ENCODE data around the gene SPHKAP.

Gene SPHKAP

DNA sequence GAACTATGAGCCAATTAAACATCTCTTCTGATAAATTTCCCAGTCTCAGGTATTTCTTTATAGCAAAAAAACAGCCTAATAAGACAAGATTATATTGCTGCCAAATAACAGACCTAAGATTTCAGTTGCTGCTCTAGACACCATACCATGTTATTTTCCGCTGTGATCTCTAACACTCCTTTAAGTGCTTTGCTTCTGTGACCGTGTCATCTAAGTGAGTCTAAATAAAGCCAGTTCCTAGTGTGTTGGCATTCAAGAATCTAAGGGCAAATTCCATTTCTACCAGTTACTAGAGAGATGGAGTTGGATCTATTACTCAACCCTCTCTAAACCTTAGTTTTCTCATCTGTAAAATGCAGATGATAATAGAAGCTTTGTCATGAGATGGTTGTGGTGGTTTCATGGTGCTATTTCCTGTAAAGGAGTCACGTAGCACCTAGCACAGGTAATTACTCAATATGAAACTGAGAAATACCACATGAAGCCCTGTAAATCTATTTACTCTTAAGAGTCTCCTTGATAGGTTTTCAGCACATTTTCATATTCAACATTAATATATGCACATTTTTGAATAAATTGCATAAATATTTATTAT, 40.5 kb downstream of the SPHKAP start:
- Histone ChIP-seq H3K27ac (ENCODE audit: low read length) (no peak overlapping the region), H4K20me1 (ENCODE audit: insufficient read depth, low read length) (no peaks in the 10 kb centered on the region), H3K9ac (ENCODE audit: low read depth, low read length) (no peak overlapping the region), H3K36me3 (ENCODE audit: insufficient read depth, low read length) (no peaks in the 10 kb centered on the region), H3K27me3 (ENCODE audit: insufficient read depth, low read length, poor library complexity) (no peaks in the 10 kb centered on the region), H3K9me3 (ENCODE audit: insufficient read depth, low read length, severe bottlenecking) (no peaks in the 10 kb centered on the region), H3K4me1 (ENCODE audit: insufficient read depth, low read length) (no peaks in the 10 kb centered on the region), H3K79me2 (ENCODE audit: insufficient read depth, low read length) (no peaks in the 10 kb centered on the region), H3K4me2 (ENCODE audit: insufficient read depth, low read length) (no peak overlapping the region), H3K4me3 (ENCODE audit: low read depth in 1 of 2, low read length in 2 of 2) (no peak overlapping the region), H2AFZ (ENCODE audit: low read depth, low read length) (no peak overlapping the region)
- ATAC-seq (ENCODE audit: insufficient read depth, low read depth): no peak
- TF ChIP-seq, protein P1, sequence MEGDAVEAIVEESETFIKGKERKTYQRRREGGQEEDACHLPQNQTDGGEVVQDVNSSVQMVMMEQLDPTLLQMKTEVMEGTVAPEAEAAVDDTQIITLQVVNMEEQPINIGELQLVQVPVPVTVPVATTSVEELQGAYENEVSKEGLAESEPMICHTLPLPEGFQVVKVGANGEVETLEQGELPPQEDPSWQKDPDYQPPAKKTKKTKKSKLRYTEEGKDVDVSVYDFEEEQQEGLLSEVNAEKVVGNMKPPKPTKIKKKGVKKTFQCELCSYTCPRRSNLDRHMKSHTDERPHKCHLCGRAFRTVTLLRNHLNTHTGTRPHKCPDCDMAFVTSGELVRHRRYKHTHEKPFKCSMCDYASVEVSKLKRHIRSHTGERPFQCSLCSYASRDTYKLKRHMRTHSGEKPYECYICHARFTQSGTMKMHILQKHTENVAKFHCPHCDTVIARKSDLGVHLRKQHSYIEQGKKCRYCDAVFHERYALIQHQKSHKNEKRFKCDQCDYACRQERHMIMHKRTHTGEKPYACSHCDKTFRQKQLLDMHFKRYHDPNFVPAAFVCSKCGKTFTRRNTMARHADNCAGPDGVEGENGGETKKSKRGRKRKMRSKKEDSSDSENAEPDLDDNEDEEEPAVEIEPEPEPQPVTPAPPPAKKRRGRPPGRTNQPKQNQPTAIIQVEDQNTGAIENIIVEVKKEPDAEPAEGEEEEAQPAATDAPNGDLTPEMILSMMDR (IDR thresholded peaks at IDR 0.05; ENCODE audit: borderline replicate concordance, extremely low read depth, low read length, poor library complexity, severe bottlenecking): no peak
- TF ChIP-seq EZH2 (IDR thresholded peaks at IDR 0.05; ENCODE audit: borderline replicate concordance, low read depth, low read length, severe bottlenecking): no peak
- DNase-seq: no peak

DNA sequence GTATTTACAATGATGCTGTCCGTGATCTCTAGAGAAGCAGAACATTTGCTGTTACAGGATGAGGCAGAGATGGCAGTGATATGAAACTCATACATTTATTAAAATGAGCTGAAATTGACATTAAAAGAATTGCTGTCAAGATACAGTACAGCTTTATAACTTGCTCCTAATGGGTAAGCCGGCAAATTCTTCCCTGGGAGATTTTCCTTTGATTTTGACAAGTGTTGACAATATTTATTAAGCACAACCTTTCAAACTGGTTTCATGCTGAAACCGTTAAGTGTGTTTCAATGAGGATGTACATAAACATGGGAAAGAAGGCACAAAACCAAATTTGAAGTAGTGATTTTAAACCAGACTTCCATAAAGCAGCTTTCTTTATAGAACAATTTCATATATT, 45.5 kb downstream of the SPHKAP start:
- no peak for ATAC-seq (ENCODE audit: insufficient read depth, low read depth)
- no peaks in the 10 kb centered on the region for H4K20me1 ChIP-seq (ENCODE audit: insufficient read depth, low read length)
- TF ChIP-seq EZH2 (IDR thresholded peaks at IDR 0.05; ENCODE audit: borderline replicate concordance, low read depth, low read length, severe bottlenecking): no peak
- TF ChIP-seq, protein P1 (IDR thresholded peaks at IDR 0.05; ENCODE audit: borderline replicate concordance, extremely low read depth, low read length, poor library complexity, severe bottlenecking): no peak

DNA sequence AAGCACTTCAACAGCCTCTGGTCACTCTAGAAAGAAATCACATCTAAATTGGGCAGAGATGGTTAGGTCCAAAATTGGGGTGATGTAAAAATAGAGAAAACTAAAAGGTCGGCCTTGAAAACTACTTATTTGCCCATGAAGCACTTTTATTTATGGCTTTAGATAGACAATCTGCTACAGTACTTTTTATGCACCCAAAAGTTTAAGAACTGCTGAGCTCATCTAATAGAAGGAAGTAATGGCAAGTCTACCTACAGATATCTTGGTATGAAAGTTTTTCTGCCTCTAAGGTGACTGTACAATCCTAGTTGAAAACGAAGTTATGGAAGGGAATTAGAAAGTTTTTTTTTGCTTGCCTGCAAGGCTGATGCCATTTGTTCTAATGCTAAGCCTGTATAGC, 46.2 kb downstream of the SPHKAP start:
- Histone ChIP-seq H3K4me1 (ENCODE audit: insufficient read depth, low read length) (no peaks in the 10 kb centered on the region), H3K27ac (ENCODE audit: low read length) (no peak overlapping the region), H3K36me3 (ENCODE audit: insufficient read depth, low read length) (no peaks in the 10 kb centered on the region), H3K9me3 (ENCODE audit: insufficient read depth, low read length, severe bottlenecking) (no peaks in the 10 kb centered on the region), H4K20me1 (ENCODE audit: insufficient read depth, low read length) (no peaks in the 10 kb centered on the region), H3K4me3 (ENCODE audit: low read depth in 1 of 2, low read length in 2 of 2) (no peak overlapping the region), H3K9ac (ENCODE audit: low read depth, low read length) (no peak overlapping the region), H3K4me2 (ENCODE audit: insufficient read depth, low read length) (no peak overlapping the region), H3K27me3 (ENCODE audit: insufficient read depth, low read length, poor library complexity) (no peaks in the 10 kb centered on the region), H2AFZ (ENCODE audit: low read depth, low read length) (no peak overlapping the region; the same call in 1 of the 2 replicates), H3K79me2 (ENCODE audit: insufficient read depth, low read length) (no peaks in the 10 kb centered on the region)
- no peak for DNase-seq
- TF ChIP-seq, protein P1 (IDR thresholded peaks at IDR 0.05; ENCODE audit: borderline replicate concordance, extremely low read depth, low read length, poor library complexity, severe bottlenecking): no peak
- no peak for TF ChIP-seq EZH2 (IDR thresholded peaks at IDR 0.05; ENCODE audit: borderline replicate concordance, low read depth, low read length, severe bottlenecking)
- ATAC-seq (ENCODE audit: insufficient read depth, low read depth): no peak

More for the DNA sequence above, 45.5 kb downstream of the SPHKAP start:
- Histone ChIP-seq H2AFZ (ENCODE audit: low read depth, low read length) (no peak overlapping the region), H3K79me2 (ENCODE audit: insufficient read depth, low read length) (no peaks in the 10 kb centered on the region), H3K4me3 (ENCODE audit: low read depth in 1 of 2, low read length in 2 of 2) (no peak overlapping the region), H3K9ac (ENCODE audit: low read depth, low read length) (no peak overlapping the region), H3K36me3 (ENCODE audit: insufficient read depth, low read length) (no peaks in the 10 kb centered on the region), H3K9me3 (ENCODE audit: insufficient read depth, low read length, severe bottlenecking) (no peaks in the 10 kb centered on the region), H3K4me2 (ENCODE audit: insufficient read depth, low read length) (no peak overlapping the region), H3K27ac (ENCODE audit: low read length) (no peak overlapping the region), H3K27me3 (ENCODE audit: insufficient read depth, low read length, poor library complexity) (no peaks in the 10 kb centered on the region), H3K4me1 (ENCODE audit: insufficient read depth, low read length) (no peaks in the 10 kb centered on the region)
- DNase-seq: no peak
